ENCODE measurements around the gene STX3. TPM values are rescaled to one million over a fixed set of nuclear protein-coding genes. Genes with fewer than 3 reads are reported as not detected.
"Not testable (repeated sequence)": the region's sequence is repeated elsewhere in the genome, so short reads cannot be mapped to it uniquely, and the experiment has no call there.

Gene STX3
- total RNA-seq, 1 experiment from 2014 or later = 12.1 TPM

GRCh38 chr11:59842316-59842715 lies 87.1 kb downstream of the STX3 start:
- Mint-ChIP-seq H3K36me3 (ENCODE audit: insufficient read depth, unreplicated experiment) (no peaks in the 10 kb centered on the region), H3K4me1 (ENCODE audit: insufficient read depth, unreplicated experiment) (no peaks in the 10 kb centered on the region), H3K9me3 (ENCODE audit: unreplicated experiment) (no peaks in the 10 kb centered on the region), H3K27me3 (ENCODE audit: insufficient read depth, unreplicated experiment) (no peaks in the 10 kb centered on the region), H3K4me3 (ENCODE audit: unreplicated experiment) (no peak overlapping the region), H3K27ac (ENCODE audit: low read depth, unreplicated experiment) (no peak overlapping the region)
- DNase-seq (ENCODE audit: unreplicated experiment) = no peak
- CTCF ChIA-PET = interaction anchor here (0.6 to 0.7 kb wide), 2 partner anchors 62 to 141 kb away, joined by 3 read pairs; no protein-coding TSS in a partner anchor
- intact Hi-C loops (cut with micrococcal nuclease) = no loop called here
- POLR2A ChIA-PET = no interaction called here
- TF ChIP-seq, protein P1, sequence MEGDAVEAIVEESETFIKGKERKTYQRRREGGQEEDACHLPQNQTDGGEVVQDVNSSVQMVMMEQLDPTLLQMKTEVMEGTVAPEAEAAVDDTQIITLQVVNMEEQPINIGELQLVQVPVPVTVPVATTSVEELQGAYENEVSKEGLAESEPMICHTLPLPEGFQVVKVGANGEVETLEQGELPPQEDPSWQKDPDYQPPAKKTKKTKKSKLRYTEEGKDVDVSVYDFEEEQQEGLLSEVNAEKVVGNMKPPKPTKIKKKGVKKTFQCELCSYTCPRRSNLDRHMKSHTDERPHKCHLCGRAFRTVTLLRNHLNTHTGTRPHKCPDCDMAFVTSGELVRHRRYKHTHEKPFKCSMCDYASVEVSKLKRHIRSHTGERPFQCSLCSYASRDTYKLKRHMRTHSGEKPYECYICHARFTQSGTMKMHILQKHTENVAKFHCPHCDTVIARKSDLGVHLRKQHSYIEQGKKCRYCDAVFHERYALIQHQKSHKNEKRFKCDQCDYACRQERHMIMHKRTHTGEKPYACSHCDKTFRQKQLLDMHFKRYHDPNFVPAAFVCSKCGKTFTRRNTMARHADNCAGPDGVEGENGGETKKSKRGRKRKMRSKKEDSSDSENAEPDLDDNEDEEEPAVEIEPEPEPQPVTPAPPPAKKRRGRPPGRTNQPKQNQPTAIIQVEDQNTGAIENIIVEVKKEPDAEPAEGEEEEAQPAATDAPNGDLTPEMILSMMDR (IDR thresholded peaks at IDR 0.05; ENCODE audit: unreplicated experiment) = no peak
- BruUV-seq (replicated peaks) = no TSS peak

DNA sequence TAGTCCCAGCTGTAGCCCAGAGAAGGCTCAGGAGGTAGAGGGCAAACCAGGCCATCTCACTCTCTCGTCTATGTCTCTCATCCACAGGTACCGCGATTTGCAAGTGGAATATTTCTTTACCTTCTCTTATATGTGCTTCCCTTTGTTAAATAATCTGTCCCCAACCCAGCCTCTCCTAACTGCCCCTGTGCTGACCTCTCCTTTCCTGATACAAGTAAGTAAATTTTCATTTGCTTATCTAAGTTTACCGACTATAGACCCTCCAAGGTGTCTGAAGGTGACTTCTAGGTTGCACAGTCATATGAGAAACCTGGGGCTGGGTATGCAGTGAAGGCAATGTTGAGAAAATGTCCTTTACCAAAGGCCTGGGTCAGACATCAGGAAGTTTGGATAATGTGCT lies 90.2 kb downstream of the STX3 start, which contains the start of gene CBLIF:
TSS of gene CBLIF (minus strand) at position 101 of the 400 bp plus-strand sequence. CDS start at position 55, 46 bp downstream.
- Mint-ChIP-seq H3K27ac (ENCODE audit: low read depth, unreplicated experiment) (no peak within 1 kb of the TSS), H3K9me3 (ENCODE audit: unreplicated experiment) (no peaks in the 10 kb centered on the region), H3K27me3 (ENCODE audit: insufficient read depth, unreplicated experiment) (no peaks in the 10 kb centered on the region), H3K36me3 (ENCODE audit: insufficient read depth, unreplicated experiment) (no peaks in the 10 kb centered on the region), H3K4me1 (ENCODE audit: insufficient read depth, unreplicated experiment) (no peaks in the 10 kb centered on the region), H3K4me3 (ENCODE audit: unreplicated experiment) (no peak within 1 kb of the TSS)
- no TSS peak for BruUV-seq (replicated peaks)
- TF ChIP-seq, protein P1 (IDR thresholded peaks at IDR 0.05; ENCODE audit: unreplicated experiment) = no peak
- ChIA-PET POLR2A (no interaction called here), CTCF (interaction anchor here (1.1 kb wide), 1 partner anchor 73 kb away, joined by 3 read pairs; no protein-coding TSS in a partner anchor)
- intact Hi-C loops (cut with micrococcal nuclease) = no loop called here
- no peak for DNase-seq (ENCODE audit: unreplicated experiment)

GRCh38 chr11:59846556-59846955 lies 91.4 kb downstream of the STX3 start:
- no TSS peak for BruUV-seq (replicated peaks)
- H3K4me3 Mint-ChIP-seq (ENCODE audit: unreplicated experiment) = no peak overlapping the region
- no peaks in the 10 kb centered on the region for H3K9me3 Mint-ChIP-seq (ENCODE audit: unreplicated experiment)
- no peaks in the 10 kb centered on the region for H3K4me1 Mint-ChIP-seq (ENCODE audit: insufficient read depth, unreplicated experiment)
- TF ChIP-seq, protein P1 (IDR thresholded peaks at IDR 0.05; ENCODE audit: unreplicated experiment) = no peak
- CTCF ChIA-PET = interaction anchor here (1.1 to 2.0 kb wide), 2 partner anchors 29 to 72 kb away, joined by 3 to 5 read pairs; no protein-coding TSS in a partner anchor
- no peaks in the 10 kb centered on the region for H3K27me3 Mint-ChIP-seq (ENCODE audit: insufficient read depth, unreplicated experiment)
- H3K36me3 Mint-ChIP-seq (ENCODE audit: insufficient read depth, unreplicated experiment) = no peaks in the 10 kb centered on the region
- no peak overlapping the region for H3K27ac Mint-ChIP-seq (ENCODE audit: low read depth, unreplicated experiment)
- intact Hi-C loops (cut with micrococcal nuclease) = no loop called here
- no peak for DNase-seq (ENCODE audit: unreplicated experiment)
- POLR2A ChIA-PET = no interaction called here

DNA sequence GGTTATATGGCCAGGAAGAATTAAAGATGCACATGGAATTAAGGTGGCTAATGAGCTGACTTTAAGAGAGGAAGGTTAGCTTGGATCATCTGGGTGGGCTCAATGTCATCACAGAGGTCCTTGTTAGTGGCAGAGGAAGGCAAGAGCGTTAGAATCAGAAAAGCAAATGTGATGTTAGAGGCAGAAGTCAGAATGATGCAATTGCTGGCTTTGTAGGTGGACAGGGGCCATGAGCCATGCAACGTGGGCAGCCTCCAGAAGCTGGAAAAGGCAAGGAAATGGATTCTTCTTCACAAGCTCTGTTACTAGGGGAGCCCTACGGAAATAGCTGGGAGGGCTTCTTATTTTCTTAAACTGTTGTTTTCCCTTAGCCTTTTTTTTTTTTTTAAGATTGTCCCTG lies 92.5 kb downstream of the STX3 start:
- intact Hi-C loops (cut with micrococcal nuclease) = no loop called here
- POLR2A ChIA-PET = no interaction called here
- BruUV-seq (replicated peaks) = no TSS peak
- DNase-seq (ENCODE audit: unreplicated experiment) = no peak
- no peak overlapping the region for H3K27ac Mint-ChIP-seq (ENCODE audit: low read depth, unreplicated experiment)
- no peaks in the 10 kb centered on the region for H3K27me3 Mint-ChIP-seq (ENCODE audit: insufficient read depth, unreplicated experiment)
- no peak overlapping the region for H3K4me3 Mint-ChIP-seq (ENCODE audit: unreplicated experiment)
- no peaks in the 10 kb centered on the region for H3K9me3 Mint-ChIP-seq (ENCODE audit: unreplicated experiment)
- CTCF ChIA-PET = interaction anchor here (2.0 kb wide), 1 partner anchor 30 kb away, joined by 5 read pairs; no protein-coding TSS in a partner anchor
- H3K4me1 Mint-ChIP-seq (ENCODE audit: insufficient read depth, unreplicated experiment) = no peaks in the 10 kb centered on the region
- TF ChIP-seq, protein P1 (IDR thresholded peaks at IDR 0.05; ENCODE audit: unreplicated experiment) = no peak
- no peaks in the 10 kb centered on the region for H3K36me3 Mint-ChIP-seq (ENCODE audit: insufficient read depth, unreplicated experiment)

DNA sequence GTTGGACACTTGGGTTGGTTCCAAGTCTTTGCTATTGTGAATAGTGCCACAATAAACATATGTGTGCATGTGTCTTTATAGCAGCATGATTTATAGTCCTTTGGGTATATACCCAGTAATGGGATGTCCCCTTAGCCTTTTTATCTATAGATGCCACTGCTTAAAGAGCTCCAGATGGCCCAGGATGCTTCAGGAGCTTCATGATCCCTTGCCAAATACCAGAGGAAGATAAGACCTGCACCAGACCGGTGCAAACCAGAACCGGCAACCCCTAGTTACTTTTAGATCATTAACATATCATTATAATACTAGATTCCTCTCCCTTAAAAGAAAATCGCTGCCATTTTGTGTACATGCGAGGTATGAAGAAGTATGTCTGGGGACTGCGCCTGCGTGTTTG lies 93.3 kb downstream of the STX3 start:
- CTCF ChIA-PET; POLR2A ChIA-PET; H3K4me3 Mint-ChIP-seq (ENCODE audit: unreplicated experiment); H3K9me3 Mint-ChIP-seq (ENCODE audit: unreplicated experiment); H3K27ac Mint-ChIP-seq (ENCODE audit: low read depth, unreplicated experiment); BruUV-seq (replicated peaks); H3K36me3 Mint-ChIP-seq (ENCODE audit: insufficient read depth, unreplicated experiment); intact Hi-C loops (cut with micrococcal nuclease); DNase-seq (ENCODE audit: unreplicated experiment); H3K4me1 Mint-ChIP-seq (ENCODE audit: insufficient read depth, unreplicated experiment); H3K27me3 Mint-ChIP-seq (ENCODE audit: insufficient read depth, unreplicated experiment): not testable (repeated sequence)
